IMR-90 (cell line): ENCODE data around the gene ABHD5. TPM values are rescaled to one million over a fixed set of nuclear protein-coding genes. Genes with fewer than 3 reads are reported as not detected.
A peak's percentile ranks its signal among the peaks of the same experiment; 100 is the strongest.

Source experiments
- ATAC-seq: fragments of 200-7000 bp; cut with Tn5 transposase; 2 replicates; pipeline ENCODE4 v1.9.1; 2020; ENCODE audit warnings: low read depth, mild to moderate bottlenecking, moderate library complexity
- BruUV-seq: library from RNA; stranded (reverse); fragments of 400-500 nt; replicated peaks from 2 replicates; lab custom pipeline; 2021; lab: Mats Ljungman, UMichigan
- CTCF ChIA-PET: fragments of 300-600 bp; formaldehyde crosslinking; extraction: SDS; loops from one replicate; lab custom pipeline; 2021; ENCODE audit warnings: antibody characterized with exemption; lab: Yijun Ruan, JAX
- POLR2A ChIA-PET: fragments of 300-600 bp; sonication (Branson Sonifier 250); formaldehyde crosslinking; loops from one replicate; lab custom pipeline; 2022; ENCODE audit warnings: antibody characterized with exemption; ENCODE audit not compliant: unreplicated experiment; lab: Charles Lee
- DNase-seq: peaks from one replicate; pipeline ENCODE4 v3.0.0; 2013
- H2AFZ ChIP-seq: replicated peaks from 2 replicates; pipeline ENCODE3; 2013; ENCODE audit warnings: low read length, mild to moderate bottlenecking; ENCODE audit not compliant: poor library complexity
- H2AK5ac ChIP-seq: 2 replicates; pipeline ENCODE4 v1.6.1; 2013; ENCODE audit warnings: low read depth, low read length, inconsistent platforms
- H2AK9ac ChIP-seq: replicated peaks from 2 replicates; pipeline ENCODE3; 2013; ENCODE audit warnings: mild to moderate bottlenecking, low read depth, low read length, moderate library complexity; ENCODE audit not compliant: poor library complexity
- H2BK120ac ChIP-seq: 2 replicates; pipeline ENCODE4 v1.6.1; 2013; ENCODE audit warnings: low read depth, low read length, inconsistent platforms
- H2BK15ac ChIP-seq: 3 replicates; pipeline ENCODE4 v1.6.1; 2013; ENCODE audit warnings: low read depth, low read length, inconsistent platforms
- H2BK20ac ChIP-seq: 2 replicates; pipeline ENCODE4 v1.6.1; 2013; ENCODE audit warnings: low read depth, mild to moderate bottlenecking, inconsistent platforms, low read length, moderate library complexity
- H2BK5ac ChIP-seq: 2 replicates; pipeline ENCODE4 v1.6.1; 2013; ENCODE audit warnings: mild to moderate bottlenecking, low read depth, low read length, inconsistent platforms; ENCODE audit not compliant: poor library complexity, severe bottlenecking
- H3K14ac ChIP-seq: replicated peaks from 2 replicates; pipeline ENCODE4 v1.6.1; 2013; ENCODE audit warnings: low read depth, low read length, inconsistent platforms
- H3K18ac ChIP-seq: 2 replicates; pipeline ENCODE4 v1.6.1; 2013; ENCODE audit warnings: low read depth, low read length, control low read depth
- H3K23ac ChIP-seq: 2 replicates; pipeline ENCODE4 v1.6.1; 2013; ENCODE audit warnings: low read depth, low read length, inconsistent platforms
- H3K27ac ChIP-seq: 2 replicates; pipeline ENCODE4 v1.5.1; 2013; ENCODE audit warnings: mild to moderate bottlenecking, control low read depth, low read length; ENCODE audit not compliant: insufficient read depth
- H3K27me3 ChIP-seq: 2 replicates; pipeline ENCODE4 v1.6.1; 2013; ENCODE audit warnings: low read length; ENCODE audit not compliant: control insufficient read depth, insufficient read depth
- H3K36me3 ChIP-seq: 2 replicates; pipeline ENCODE4 v1.6.1; 2013; ENCODE audit warnings: low read length, mixed read lengths; ENCODE audit not compliant: control insufficient read depth, insufficient read depth
- H3K4ac ChIP-seq: 2 replicates; pipeline ENCODE4 v1.6.1; 2013; ENCODE audit warnings: low read depth, low read length, inconsistent platforms
- H3K4me1 ChIP-seq: 2 replicates; pipeline ENCODE4 v1.6.1; 2013; ENCODE audit warnings: low read length, mixed read lengths; ENCODE audit not compliant: control insufficient read depth, insufficient read depth
- H3K4me2 ChIP-seq: 2 replicates; pipeline ENCODE4 v1.6.1; 2013; ENCODE audit warnings: low read depth, mild to moderate bottlenecking, control low read depth, low read length, moderate library complexity
- H3K4me3 ChIP-seq: 2 replicates; pipeline ENCODE4 v1.5.1; 2013; ENCODE audit warnings: low read depth, mild to moderate bottlenecking, control low read depth, low read length, moderate library complexity; ENCODE audit not compliant: insufficient read depth
- H3K56ac ChIP-seq: 2 replicates; pipeline ENCODE4 v1.6.1; 2013; ENCODE audit warnings: low read length, inconsistent platforms; ENCODE audit not compliant: insufficient read depth; ENCODE audit errors: extremely low read depth
- H3K79me1 ChIP-seq, 2 experiments: 2 replicates each; pipeline ENCODE4 v1.6.1; 2013; ENCODE audit warnings: low read length in 2 of 2, inconsistent platforms in 1 of 2, low read depth in 1 of 2
- H3K9ac ChIP-seq: 2 replicates; pipeline ENCODE4 v1.6.1; 2013; ENCODE audit warnings: low read depth, low read length, control low read depth
- H3K9me1 ChIP-seq: 2 replicates; pipeline ENCODE4 v1.6.1; 2013; ENCODE audit warnings: low read length, inconsistent platforms; ENCODE audit not compliant: insufficient read depth
- H3K9me3 ChIP-seq: 2 replicates; pipeline ENCODE4 v1.6.1; 2013; ENCODE audit warnings: low read length; ENCODE audit not compliant: control insufficient read depth, insufficient read depth
- H4K20me1 ChIP-seq: 2 replicates; pipeline ENCODE4 v1.6.1; 2013; ENCODE audit warnings: low read length, inconsistent platforms; ENCODE audit not compliant: insufficient read depth
- H4K5ac ChIP-seq: 2 replicates; pipeline ENCODE4 v1.6.1; 2013; ENCODE audit warnings: mild to moderate bottlenecking, low read depth, low read length, control low read depth
- H4K8ac ChIP-seq, 2 experiments: 2 replicates each; pipeline ENCODE4 v1.6.1; 2013; ENCODE audit warnings: low read depth in 2 of 2, low read length in 2 of 2, control low read depth in 1 of 2, inconsistent platforms in 1 of 2
- H4K91ac ChIP-seq: 2 replicates; pipeline ENCODE4 v1.6.1; 2013; ENCODE audit warnings: low read depth, low read length, inconsistent platforms; ENCODE audit not compliant: insufficient read depth
- CHD1 ChIP-seq: IDR thresholded peaks from 2 replicates; pipeline ENCODE4 v1.6.1; 2012; ENCODE audit warnings: low read depth, low read length, improper control_type of control experiment
- SMC3 ChIP-seq: fragments of 150-350 bp; IDR thresholded peaks from 2 replicates; pipeline ENCODE4 v1.6.1; 2016; ENCODE audit warnings: low read depth, mild to moderate bottlenecking, antibody characterized with exemption, low read length, moderate library complexity
- USF2 ChIP-seq: fragments of 150-350 bp; IDR thresholded peaks from 2 replicates; pipeline ENCODE4 v1.6.1; 2017; ENCODE audit warnings: mild to moderate bottlenecking, antibody characterized with exemption, low read length, low read depth
- WGBS, 2 experiments: methylation state at CpG; one replicate each; pipeline versions ENCODE4 v1.1.5 to v1.1.7; 2013; ENCODE audit warnings: missing lambda C conversion rate in 2 of 2; ENCODE audit not compliant: insufficient read length in 1 of 2; ENCODE audit errors: extremely low coverage in 2 of 2; 5-methylcytosine and 5-hydroxymethylcytosine counted together
- dilution Hi-C: fragments of 300-500 bp; cut with HindIII; formaldehyde crosslinking; loops from one replicate; pipeline ENCODE4 v1.14.3; 2018; ENCODE audit warnings: low sequenced_read_pairs; ENCODE audit not compliant: unreplicated experiment
- in situ Hi-C: fragments of 300-500 bp; cut with MboI; formaldehyde crosslinking; loops from 3 replicates; pipeline ENCODE4 v1.14.3; 2019; ENCODE audit warnings: low sequenced_read_pairs, inconsistent platforms, mixed read lengths
- intact Hi-C: fragments of 100-400 bp; cut with micrococcal nuclease; formaldehyde crosslinking; loops from 2 replicates; pipeline ENCODE4 v1.10.0; 2022
- polyA plus RNA-seq, 3 experiments: library from polyadenylated mRNA; depleted of rRNA; stranded (reverse); fragments of >200 nt; gene quantifications; 2 replicates each; pipeline ENCODE4 v1.2.3, GENCODE V29; 2012; ENCODE audit warnings: low replicate concordance in 1 of 3
- total RNA-seq: library from RNA; depleted of rRNA; stranded (reverse); fragments of >200 nt; gene quantifications from 2 replicates; pipeline ENCODE4 v1.2.3, GENCODE V29; 2012

ABHD5 gene
- total and polyA plus RNA-seq, 2 of the 4 experiments (the other 2 are of a cell fraction) = 15.8 to 33.2 TPM

GRCh38 chr3:43728476-43728875 is 37.7 kb downstream of the ABHD5 start:
- 0 out of 2 replicates have a peak overlapping the region, but pooled peaks have one; percentile 23 for H3K18ac ChIP-seq
- intact Hi-C loops = no loop called here
- DNase-seq (no peak), ATAC-seq (no peak)
- peaks cover 7% of the 10 kb centered on the region for H3K36me3 ChIP-seq
- no peak for TF ChIP-seq USF2
- TF ChIP-seq SMC3 = no peak
- no peak for TF ChIP-seq CHD1
- H3K9me3 ChIP-seq = no peaks in the 10 kb centered on the region
- peaks cover 12% of the 10 kb centered on the region for H3K9me1 ChIP-seq
- no peak overlapping the region for H2BK20ac ChIP-seq
- ChIA-PET CTCF (no interaction called here), POLR2A (no interaction called here)
- no peak overlapping the region for H3K4ac ChIP-seq
- H2BK120ac ChIP-seq = no peak overlapping the region
- H2BK15ac ChIP-seq = no peak overlapping the region; the same call in 2 of the 3 replicates
- dilution Hi-C loops = no loop called here
- no peak overlapping the region for H3K14ac ChIP-seq
- no peaks in the 10 kb centered on the region for H4K20me1 ChIP-seq
- no TSS peak for BruUV-seq
- no peak overlapping the region for H3K56ac ChIP-seq
- no peak overlapping the region for H3K27ac ChIP-seq
- no peak overlapping the region for H2AK5ac ChIP-seq
- no CpG with 5 or more reads among the region's 5 CpGs for WGBS, 2 experiments
- no peak overlapping the region for H2BK5ac ChIP-seq
- no peak overlapping the region for H2AFZ ChIP-seq
- no peak overlapping the region for H3K9ac ChIP-seq
- in situ Hi-C loops = no loop called here
- no peak overlapping the region for H2AK9ac ChIP-seq
- H3K79me1 ChIP-seq = no peaks in the 10 kb centered on the region
- H3K4me2 ChIP-seq = no peak overlapping the region
- H4K8ac ChIP-seq = peak overlapping the region in 1 of 2 experiments; percentile 36; a peak in 1 of 4 replicates
- H4K91ac ChIP-seq = no peak overlapping the region
- H3K4me1 ChIP-seq = peaks cover 2% of the 10 kb centered on the region; the same call in 1 of the 2 replicates
- no peak overlapping the region for H3K23ac ChIP-seq
- H4K5ac ChIP-seq = peak overlapping the region; percentile 4; the same call in 1 of the 2 replicates
- H3K27me3 ChIP-seq = no peaks in the 10 kb centered on the region
- H3K4me3 ChIP-seq = no peak overlapping the region
